GM12878 (cell line): ENCODE data around the gene FBXO8.

Experiments used
- ATF3 ChIP-seq: IDR thresholded peaks from 2 replicates; pipeline ENCODE4 v1.6.1; 2011; ENCODE audit warnings: low read depth, mild to moderate bottlenecking, low read length, moderate library complexity, borderline replicate concordance; ENCODE audit errors: extremely low read depth
- ATF7 ChIP-seq: fragments of 450-650 bp; IDR thresholded peaks from 2 replicates; pipeline ENCODE4 v1.6.1; 2016; ENCODE audit warnings: low read depth, mild to moderate bottlenecking
- CBX5 ChIP-seq: sonication (generic); IDR thresholded peaks from 2 replicates; pipeline ENCODE4 v1.6.1; 2016; ENCODE audit warnings: low read depth, moderate library complexity, mild to moderate bottlenecking, inconsistent platforms
- KAT2A ChIP-seq: conservative IDR thresholded peaks from 2 replicates; pipeline ENCODE4 v1.6.1; 2011; ENCODE audit warnings: low read depth, low read length; ENCODE audit not compliant: control insufficient read depth
- POLR2AphosphoS5 ChIP-seq: IDR thresholded peaks from 2 replicates; pipeline ENCODE4 v1.6.1; 2011; ENCODE audit warnings: mild to moderate bottlenecking, low read length, inconsistent platforms
- SP1 ChIP-seq: IDR thresholded peaks from one replicate; pipeline ENCODE4 v1.6.1; 2011; ENCODE audit warnings: low read depth, low read length
- TF ChIP-seq, protein P1 (sequence below), 3 experiments: IDR thresholded peaks in 2 of 3; conservative IDR thresholded peaks in 1 of 3; 2 replicates each; pipeline ENCODE4 v1.5.1; 2011; ENCODE audit warnings: low read depth in 3 of 3, low read length in 3 of 3, mild to moderate bottlenecking in 3 of 3, control low read depth in 2 of 3, moderate library complexity in 2 of 3, inconsistent platforms in 1 of 3, mixed read lengths in 1 of 3; ENCODE audit not compliant: control insufficient read depth in 2 of 3, insufficient read depth in 1 of 3; ENCODE audit errors: extremely low read depth in 1 of 3

GRCh38 chr4:174277433-174277832 is 6.0 kb downstream of the FBXO8 start:
- TF ChIP-seq KAT2A, result no peak
- no peak for TF ChIP-seq SP1
- no peak for TF ChIP-seq ATF7
- TF ChIP-seq POLR2AphosphoS5, result no peak
- TF ChIP-seq CBX5, result no peak
- TF ChIP-seq, protein P1, sequence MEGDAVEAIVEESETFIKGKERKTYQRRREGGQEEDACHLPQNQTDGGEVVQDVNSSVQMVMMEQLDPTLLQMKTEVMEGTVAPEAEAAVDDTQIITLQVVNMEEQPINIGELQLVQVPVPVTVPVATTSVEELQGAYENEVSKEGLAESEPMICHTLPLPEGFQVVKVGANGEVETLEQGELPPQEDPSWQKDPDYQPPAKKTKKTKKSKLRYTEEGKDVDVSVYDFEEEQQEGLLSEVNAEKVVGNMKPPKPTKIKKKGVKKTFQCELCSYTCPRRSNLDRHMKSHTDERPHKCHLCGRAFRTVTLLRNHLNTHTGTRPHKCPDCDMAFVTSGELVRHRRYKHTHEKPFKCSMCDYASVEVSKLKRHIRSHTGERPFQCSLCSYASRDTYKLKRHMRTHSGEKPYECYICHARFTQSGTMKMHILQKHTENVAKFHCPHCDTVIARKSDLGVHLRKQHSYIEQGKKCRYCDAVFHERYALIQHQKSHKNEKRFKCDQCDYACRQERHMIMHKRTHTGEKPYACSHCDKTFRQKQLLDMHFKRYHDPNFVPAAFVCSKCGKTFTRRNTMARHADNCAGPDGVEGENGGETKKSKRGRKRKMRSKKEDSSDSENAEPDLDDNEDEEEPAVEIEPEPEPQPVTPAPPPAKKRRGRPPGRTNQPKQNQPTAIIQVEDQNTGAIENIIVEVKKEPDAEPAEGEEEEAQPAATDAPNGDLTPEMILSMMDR (IDR thresholded peaks at IDR 0.05 in 2 of 3, conservative IDR thresholded peaks at IDR 0.05 in 1 of 3; ENCODE audit: control insufficient read depth in 2 of 3, extremely low read depth in 1 of 3, insufficient read depth in 1 of 3, low read depth in 3 of 3, low read length in 3 of 3), result no peak
- TF ChIP-seq ATF3, result no peak
